Calu3 (cell line): ENCODE results near the gene SERPINB1. TPM values are rescaled to one million over a fixed set of nuclear protein-coding genes. Genes with fewer than 3 reads are reported as not detected.
"Not testable (repeated sequence)": the region's sequence is repeated elsewhere in the genome, so short reads cannot be mapped to it uniquely, and the experiment has no call there.

Experiments
- BruUV-seq: library from RNA; stranded (reverse); fragments of 400-500 nt; replicated peaks from 2 replicates; lab custom pipeline; 2021; lab: Mats Ljungman, UMichigan
- CTCF ChIA-PET: fragments of 300-600 bp; sonication (Branson Sonifier 250); formaldehyde crosslinking; loops from one replicate; lab custom pipeline; 2022; ENCODE audit warnings: antibody characterized with exemption; lab: Charles Lee
- DNase-seq: peaks from one replicate; pipeline ENCODE4 v3.0.0; 2022
- H3K27ac Mint-ChIP-seq: one replicate; pipeline ENCODE4 v1.8.0; 2022; ENCODE audit warnings: mixed read lengths; ENCODE audit not compliant: unreplicated experiment
- H3K27me3 Mint-ChIP-seq: one replicate; pipeline ENCODE4 v1.8.0; 2022; ENCODE audit warnings: mixed read lengths; ENCODE audit not compliant: unreplicated experiment
- H3K36me3 Mint-ChIP-seq: one replicate; pipeline ENCODE4 v1.8.0; 2022; ENCODE audit warnings: mild to moderate bottlenecking, moderate library complexity, mixed read lengths; ENCODE audit not compliant: insufficient read depth, unreplicated experiment
- H3K4me1 Mint-ChIP-seq: one replicate; pipeline ENCODE4 v1.8.0; 2022; ENCODE audit warnings: mild to moderate bottlenecking, low read depth, mixed read lengths; ENCODE audit not compliant: unreplicated experiment
- H3K4me3 Mint-ChIP-seq: one replicate; pipeline ENCODE4 v1.8.0; 2022; ENCODE audit warnings: mild to moderate bottlenecking, low read depth, moderate library complexity, mixed read lengths; ENCODE audit not compliant: unreplicated experiment
- H3K9me3 Mint-ChIP-seq: one replicate; pipeline ENCODE4 v1.8.0; 2022; ENCODE audit warnings: low read depth, mixed read lengths; ENCODE audit not compliant: unreplicated experiment
- CTCF ChIP-seq: fragments of 200-600 bp; IDR thresholded peaks from one replicate; pipeline ENCODE4 v1.8.0; 2022; ENCODE audit warnings: antibody characterized with exemption; ENCODE audit not compliant: unreplicated experiment
- intact Hi-C: fragments of 100-400 bp; cut with micrococcal nuclease; formaldehyde crosslinking; loops from one replicate; pipeline ENCODE4 v1.10.0; 2022; ENCODE audit not compliant: unreplicated experiment
- total RNA-seq: library from RNA; stranded (reverse); gene quantifications from 2 replicates; pipeline ENCODE4 v1.2.3, GENCODE V29; 2022

SERPINB1 gene
- total RNA-seq, 1 experiment from 2014 or later: 56.3 TPM

GRCh38 chr6:2804516-2804915, 37.1 kb downstream of the SERPINB1 start:
- H3K27me3 Mint-ChIP-seq: no peaks in the 10 kb centered on the region
- H3K9me3 Mint-ChIP-seq: no peaks in the 10 kb centered on the region
- H3K4me1 Mint-ChIP-seq: peaks cover 26% of the 10 kb centered on the region
- no peak overlapping the region for H3K4me3 Mint-ChIP-seq
- H3K27ac Mint-ChIP-seq: no peak overlapping the region
- H3K36me3 Mint-ChIP-seq: no peaks in the 10 kb centered on the region
- no peak for DNase-seq
- intact Hi-C loops: no loop called here
- CTCF ChIA-PET: interaction anchor here (0.8 kb wide), 1 partner anchor 42 kb away, joined by 3 read pairs; no protein-coding TSS in a partner anchor
- no TSS peak for BruUV-seq
- no peak for TF ChIP-seq CTCF

GRCh38 chr6:2803731-2804429, 37.8 kb downstream of the SERPINB1 start:
- no peaks in the 10 kb centered on the region for H3K36me3 Mint-ChIP-seq
- intact Hi-C loops: no loop called here
- DNase-seq: no peak
- H3K27ac Mint-ChIP-seq: no peak overlapping the region
- H3K9me3 Mint-ChIP-seq: no peaks in the 10 kb centered on the region
- no TSS peak for BruUV-seq
- H3K27me3 Mint-ChIP-seq: no peaks in the 10 kb centered on the region
- no peak for TF ChIP-seq CTCF
- no peak overlapping the region for H3K4me3 Mint-ChIP-seq
- CTCF ChIA-PET: interaction anchor here (0.8 kb wide), 1 partner anchor 42 kb away, joined by 3 read pairs; no protein-coding TSS in a partner anchor
- H3K4me1 Mint-ChIP-seq: peaks cover 22% of the 10 kb centered on the region

GRCh38 chr6:2802521-2803060, 39.1 kb downstream of the SERPINB1 start:
- H3K4me3 Mint-ChIP-seq: no peak overlapping the region
- DNase-seq: no peak
- H3K9me3 Mint-ChIP-seq: no peaks in the 10 kb centered on the region
- intact Hi-C loops: no loop called here
- no peaks in the 10 kb centered on the region for H3K36me3 Mint-ChIP-seq
- H3K4me1 Mint-ChIP-seq: peaks cover 16% of the 10 kb centered on the region
- no TSS peak for BruUV-seq
- no peak overlapping the region for H3K27ac Mint-ChIP-seq
- H3K27me3 Mint-ChIP-seq: no peaks in the 10 kb centered on the region
- CTCF ChIA-PET: no interaction called here
- TF ChIP-seq CTCF: no peak

GRCh38 chr6:2801687-2802086, 40.0 kb downstream of the SERPINB1 start:
- H3K27me3 Mint-ChIP-seq, H3K27ac Mint-ChIP-seq, H3K4me1 Mint-ChIP-seq, H3K9me3 Mint-ChIP-seq, intact Hi-C loops, DNase-seq, BruUV-seq, CTCF ChIA-PET, H3K4me3 Mint-ChIP-seq, H3K36me3 Mint-ChIP-seq: not testable (repeated sequence)
